WTC11 (cell line): ENCODE measurements around the gene ZNF740. TPM values are rescaled to one million over a fixed set of nuclear protein-coding genes. Genes with fewer than 3 reads are reported as not detected.

Experiments used
- ATAC-seq: fragments of 200-7000 bp; cut with Tn5 transposase; 2 replicates; pipeline ENCODE4 v1.10.0; 2021; ENCODE audit warnings: mild to moderate bottlenecking, moderate library complexity
- CTCF ChIA-PET: fragments of 300-600 bp; sonication (Branson Sonifier 250); formaldehyde crosslinking; loops from one replicate; lab custom pipeline; 2021; ENCODE audit warnings: antibody characterized with exemption; lab: Charles Lee
- POLR2A ChIA-PET: fragments of 350-600 bp; sonication (Branson Sonifier 250); formaldehyde crosslinking; loops from one replicate; lab custom pipeline; 2021; ENCODE audit warnings: antibody characterized with exemption; lab: Charles Lee
- DNase-seq: peaks from one replicate; pipeline ENCODE4 v3.0.0; 2021; ENCODE audit warnings: low spot score
- H3K27ac Mint-ChIP-seq: 2 replicates; pipeline ENCODE4 v1.8.0; 2021; ENCODE audit warnings: mixed read lengths
- H3K27me3 Mint-ChIP-seq: 2 replicates; pipeline ENCODE4 v1.8.0; 2021; ENCODE audit warnings: low read depth, mild to moderate bottlenecking, moderate library complexity, mixed read lengths
- H3K36me3 Mint-ChIP-seq: 2 replicates; pipeline ENCODE4 v1.8.0; 2021; ENCODE audit warnings: mixed read lengths
- H3K4me1 Mint-ChIP-seq: 2 replicates; pipeline ENCODE4 v1.8.0; 2022; ENCODE audit warnings: mixed read lengths
- H3K4me3 Mint-ChIP-seq: 2 replicates; pipeline ENCODE4 v1.8.0; 2021; ENCODE audit warnings: mild to moderate bottlenecking, moderate library complexity, mixed read lengths
- H3K9me3 Mint-ChIP-seq: 2 replicates; pipeline ENCODE4 v1.8.0; 2021; ENCODE audit warnings: mixed read lengths
- ATF3 ChIP-seq: sonication (generic); formaldehyde crosslinking; conservative IDR thresholded peaks from 2 replicates; pipeline ENCODE4 v1.8.1; 2022; ENCODE audit warnings: mild to moderate bottlenecking, missing genetic modification reagents
- E2F1 ChIP-seq: sonication (generic); formaldehyde crosslinking; IDR thresholded peaks from 2 replicates; pipeline ENCODE4 v1.8.0; 2022; ENCODE audit warnings: mild to moderate bottlenecking, missing genetic modification reagents
- GABPB1 ChIP-seq: sonication (generic); formaldehyde crosslinking; IDR thresholded peaks from 2 replicates; pipeline ENCODE4 v1.8.1; 2023; ENCODE audit warnings: mild to moderate bottlenecking, missing genetic modification reagents
- GTF2I ChIP-seq: fragments of 250-450 bp; sonication (Bioruptor Pico); conservative IDR thresholded peaks from 2 replicates; pipeline ENCODE4 v1.4.0; 2021; ENCODE audit warnings: mild to moderate bottlenecking
- KAT7 ChIP-seq: sonication (generic); formaldehyde crosslinking; IDR thresholded peaks from 2 replicates; pipeline ENCODE4 v1.8.1; 2023; ENCODE audit warnings: missing genetic modification reagents, mild to moderate bottlenecking, borderline replicate concordance
- NFYB ChIP-seq: sonication (generic); formaldehyde crosslinking; conservative IDR thresholded peaks from 2 replicates; pipeline ENCODE4 v1.8.0; 2022; ENCODE audit warnings: low read depth, missing genetic modification reagents
- NR2C2 ChIP-seq: sonication (generic); formaldehyde crosslinking; IDR thresholded peaks from 2 replicates; pipeline ENCODE4 v1.8.0; 2022; ENCODE audit warnings: mild to moderate bottlenecking, missing genetic modification reagents
- SP1 ChIP-seq: sonication (generic); formaldehyde crosslinking; conservative IDR thresholded peaks from 2 replicates; pipeline ENCODE4 v1.8.1; 2022; ENCODE audit warnings: missing genetic modification reagents
- TCF7 ChIP-seq: sonication (generic); formaldehyde crosslinking; IDR thresholded peaks from 2 replicates; pipeline ENCODE4 v1.8.0; 2022; ENCODE audit warnings: mild to moderate bottlenecking, low read depth, missing genetic modification reagents, moderate library complexity
- ZNF219 ChIP-seq: sonication (generic); formaldehyde crosslinking; IDR thresholded peaks from 2 replicates; pipeline ENCODE4 v1.8.0; 2023; ENCODE audit warnings: missing genetic modification reagents, mild to moderate bottlenecking, borderline replicate concordance
- ZNF232 ChIP-seq: sonication (generic); formaldehyde crosslinking; IDR thresholded peaks from 2 replicates; pipeline ENCODE4 v1.8.0; 2022; ENCODE audit warnings: mild to moderate bottlenecking, missing genetic modification reagents
- ZNF512 ChIP-seq: sonication (generic); formaldehyde crosslinking; IDR thresholded peaks from 2 replicates; pipeline ENCODE4 v1.8.1; 2022; ENCODE audit warnings: missing genetic modification reagents, borderline replicate concordance
- total RNA-seq: library from RNA; stranded (reverse); gene quantifications from 3 replicates; pipeline ENCODE4 v1.2.3, GENCODE V29; 2021
- TF ChIP-seq, protein P1 (sequence below): sonication (generic); formaldehyde crosslinking; IDR thresholded peaks from 2 replicates; pipeline ENCODE4 v1.8.0; 2022; ENCODE audit warnings: mild to moderate bottlenecking, missing genetic modification reagents
- TF ChIP-seq, protein P2 (sequence below): sonication (generic); formaldehyde crosslinking; IDR thresholded peaks from 2 replicates; pipeline ENCODE4 v1.8.0; 2022; ENCODE audit warnings: mild to moderate bottlenecking, missing genetic modification reagents
- TF ChIP-seq, protein P3 (sequence below): fragments of 200-600 bp; IDR thresholded peaks from 2 replicates; pipeline ENCODE4 v1.8.0; 2022; ENCODE audit warnings: antibody characterized with exemption

Gene ZNF740
- total RNA-seq, 1 experiment from 2014 or later = 26.6 TPM

- H3K4me1 Mint-ChIP-seq = peaks cover 5% of the 10 kb centered on the region
- ChIA-PET POLR2A (interaction anchor here (0.5 to 0.9 kb wide), 2 partner anchors 136 to 311 kb away, joined by 3 to 11 read pairs; partner anchors contain the start of gene PFDN5), CTCF (interaction anchor here (0.5 to 5.7 kb wide), 68 partner anchors 8 to 1003 kb away, joined by 3 to 106 read pairs (median 5); partner anchors contain the start of genes AAAS, CSAD, ESPL1 and IGFBP6)
- H3K9me3 Mint-ChIP-seq = no peaks in the 10 kb centered on the region
- no peaks in the 10 kb centered on the region for H3K36me3 Mint-ChIP-seq
- no peak overlapping the region for H3K27ac Mint-ChIP-seq
- peak overlapping the region; percentile 50 for H3K4me3 Mint-ChIP-seq
- ATAC-seq (peak; percentile 95), DNase-seq (peak; percentile 95)
- TF ChIP-seq ATF3 (CRISPR knock-in tag) = peak; percentile 84
- TF ChIP-seq TCF7 (CRISPR knock-in tag) = no peak
- TF ChIP-seq ZNF219 (CRISPR knock-in tag) = no peak
- TF ChIP-seq ZNF232 (CRISPR knock-in tag) = no peak
- TF ChIP-seq SP1 (CRISPR knock-in tag) = 0 out of 2 replicates have a peak, but pooled peaks have one; percentile 31
- no peak for TF ChIP-seq NFYB
- TF ChIP-seq, protein P1, sequence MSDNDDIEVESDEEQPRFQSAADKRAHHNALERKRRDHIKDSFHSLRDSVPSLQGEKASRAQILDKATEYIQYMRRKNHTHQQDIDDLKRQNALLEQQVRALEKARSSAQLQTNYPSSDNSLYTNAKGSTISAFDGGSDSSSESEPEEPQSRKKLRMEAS (CRISPR knock-in tag) = peak; percentile 77; the same call in 1 of the 2 replicates
- TF ChIP-seq ZNF512 = no peak
- TF ChIP-seq KAT7 (CRISPR knock-in tag) = no peak
- TF ChIP-seq GABPB1 (CRISPR knock-in tag) = peak; percentile 98
- TF ChIP-seq, protein P2, sequence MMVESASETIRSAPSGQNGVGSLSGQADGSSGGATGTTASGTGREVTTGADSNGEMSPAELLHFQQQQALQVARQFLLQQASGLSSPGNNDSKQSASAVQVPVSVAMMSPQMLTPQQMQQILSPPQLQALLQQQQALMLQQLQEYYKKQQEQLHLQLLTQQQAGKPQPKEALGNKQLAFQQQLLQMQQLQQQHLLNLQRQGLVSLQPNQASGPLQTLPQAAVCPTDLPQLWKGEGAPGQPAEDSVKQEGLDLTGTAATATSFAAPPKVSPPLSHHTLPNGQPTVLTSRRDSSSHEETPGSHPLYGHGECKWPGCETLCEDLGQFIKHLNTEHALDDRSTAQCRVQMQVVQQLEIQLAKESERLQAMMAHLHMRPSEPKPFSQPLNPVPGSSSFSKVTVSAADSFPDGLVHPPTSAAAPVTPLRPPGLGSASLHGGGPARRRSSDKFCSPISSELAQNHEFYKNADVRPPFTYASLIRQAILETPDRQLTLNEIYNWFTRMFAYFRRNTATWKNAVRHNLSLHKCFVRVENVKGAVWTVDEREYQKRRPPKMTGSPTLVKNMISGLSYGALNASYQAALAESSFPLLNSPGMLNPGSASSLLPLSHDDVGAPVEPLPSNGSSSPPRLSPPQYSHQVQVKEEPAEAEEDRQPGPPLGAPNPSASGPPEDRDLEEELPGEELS (CRISPR knock-in tag) = no peak
- no peak for TF ChIP-seq E2F1
- TF ChIP-seq, protein P3, sequence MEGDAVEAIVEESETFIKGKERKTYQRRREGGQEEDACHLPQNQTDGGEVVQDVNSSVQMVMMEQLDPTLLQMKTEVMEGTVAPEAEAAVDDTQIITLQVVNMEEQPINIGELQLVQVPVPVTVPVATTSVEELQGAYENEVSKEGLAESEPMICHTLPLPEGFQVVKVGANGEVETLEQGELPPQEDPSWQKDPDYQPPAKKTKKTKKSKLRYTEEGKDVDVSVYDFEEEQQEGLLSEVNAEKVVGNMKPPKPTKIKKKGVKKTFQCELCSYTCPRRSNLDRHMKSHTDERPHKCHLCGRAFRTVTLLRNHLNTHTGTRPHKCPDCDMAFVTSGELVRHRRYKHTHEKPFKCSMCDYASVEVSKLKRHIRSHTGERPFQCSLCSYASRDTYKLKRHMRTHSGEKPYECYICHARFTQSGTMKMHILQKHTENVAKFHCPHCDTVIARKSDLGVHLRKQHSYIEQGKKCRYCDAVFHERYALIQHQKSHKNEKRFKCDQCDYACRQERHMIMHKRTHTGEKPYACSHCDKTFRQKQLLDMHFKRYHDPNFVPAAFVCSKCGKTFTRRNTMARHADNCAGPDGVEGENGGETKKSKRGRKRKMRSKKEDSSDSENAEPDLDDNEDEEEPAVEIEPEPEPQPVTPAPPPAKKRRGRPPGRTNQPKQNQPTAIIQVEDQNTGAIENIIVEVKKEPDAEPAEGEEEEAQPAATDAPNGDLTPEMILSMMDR = peak; percentile 97
- H3K27me3 Mint-ChIP-seq = peaks cover 63% of the 10 kb centered on the region
Measured at GRCh38 chr12:53159195-53159839, 21.2 kb upstream of the ZNF740 start.

DNA sequence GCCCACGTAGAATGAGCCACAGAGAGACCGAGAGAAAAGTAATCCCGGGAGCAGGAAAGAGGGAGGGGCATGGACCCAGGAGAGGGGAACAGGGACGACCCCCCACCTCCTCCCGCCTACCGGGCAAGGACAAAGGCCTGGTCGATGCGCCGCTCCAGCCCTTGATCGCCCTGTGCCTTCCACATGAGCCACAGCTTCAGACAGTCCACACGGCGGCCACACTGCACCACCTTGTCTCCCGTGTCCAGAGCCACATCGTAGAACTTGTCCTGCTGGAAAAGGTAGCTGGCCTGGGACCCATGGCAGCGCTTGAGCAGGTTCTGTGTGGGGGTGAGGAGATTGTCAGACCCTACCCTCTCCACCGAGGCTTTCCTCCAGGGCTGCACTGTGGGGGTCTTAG is 20.5 kb upstream of the ZNF740 start:
- H3K36me3 Mint-ChIP-seq = no peaks in the 10 kb centered on the region
- POLR2A ChIA-PET = interaction anchor here (0.9 kb wide), 2 partner anchors 15 to 135 kb away, joined by 3 read pairs; partner anchors contain the start of gene PFDN5
- H3K4me3 Mint-ChIP-seq = no peak overlapping the region
- no peak overlapping the region for H3K27ac Mint-ChIP-seq
- peak; percentile 13 for ATAC-seq
- peaks cover 63% of the 10 kb centered on the region for H3K27me3 Mint-ChIP-seq
- TF ChIP-seq NR2C2 (CRISPR knock-in tag) (0 out of 2 replicates have a peak, but pooled peaks have one; percentile 31), GTF2I (CRISPR knock-in tag) (no peak)
- CTCF ChIA-PET = interaction anchor here (0.5 to 5.7 kb wide), 54 partner anchors 10 to 1004 kb away, joined by 3 to 106 read pairs (median 7); partner anchors contain the start of genes AAAS, CSAD, ESPL1 and IGFBP6
- H3K4me1 Mint-ChIP-seq = peaks cover 5% of the 10 kb centered on the region
- no peaks in the 10 kb centered on the region for H3K9me3 Mint-ChIP-seq
- no peak for DNase-seq
